ENCODE data around the gene BTG1. TPM values are rescaled to one million over a fixed set of nuclear protein-coding genes. Genes with fewer than 3 reads are reported as not detected.

Gene BTG1
- total RNA-seq, 1 experiment from 2014 or later: 26.7 TPM

DNA sequence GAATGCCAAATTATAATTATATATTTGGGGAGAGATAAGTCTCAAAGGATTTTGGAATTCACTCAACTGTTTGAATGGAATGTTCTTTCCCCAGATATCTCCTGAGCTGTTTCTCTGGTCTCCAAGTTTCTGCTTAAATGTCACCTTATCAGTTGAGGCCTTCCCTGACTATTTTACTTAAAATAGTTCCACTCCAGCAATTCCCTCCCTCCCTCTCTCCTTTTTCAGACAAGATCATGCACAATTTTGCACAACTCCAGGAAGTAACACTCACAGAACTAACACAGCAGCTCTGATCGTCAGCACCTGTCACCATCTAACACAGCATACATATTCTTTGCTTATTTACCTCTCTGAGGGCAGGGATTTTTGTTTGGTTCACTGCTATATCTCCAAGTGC, 12.5 kb downstream of the BTG1 start:
- DNase-seq (ENCODE audit: low spot score) (no peak), ATAC-seq (no peak)
- H3K36me3 Mint-ChIP-seq: peaks cover 14% of the 10 kb centered on the region
- H3K4me3 Mint-ChIP-seq: no peak overlapping the region
- 0 out of 2 replicates have a peak, but pooled peaks cover 3% of the 10 kb centered on the region for H3K9me3 Mint-ChIP-seq
- TF ChIP-seq TEAD4 (CRISPR knock-in tag; IDR thresholded peaks at IDR 0.05) (no peak), GTF2I (CRISPR knock-in tag; conservative IDR thresholded peaks at IDR 0.05) (no peak)
- TF ChIP-seq, protein P1, sequence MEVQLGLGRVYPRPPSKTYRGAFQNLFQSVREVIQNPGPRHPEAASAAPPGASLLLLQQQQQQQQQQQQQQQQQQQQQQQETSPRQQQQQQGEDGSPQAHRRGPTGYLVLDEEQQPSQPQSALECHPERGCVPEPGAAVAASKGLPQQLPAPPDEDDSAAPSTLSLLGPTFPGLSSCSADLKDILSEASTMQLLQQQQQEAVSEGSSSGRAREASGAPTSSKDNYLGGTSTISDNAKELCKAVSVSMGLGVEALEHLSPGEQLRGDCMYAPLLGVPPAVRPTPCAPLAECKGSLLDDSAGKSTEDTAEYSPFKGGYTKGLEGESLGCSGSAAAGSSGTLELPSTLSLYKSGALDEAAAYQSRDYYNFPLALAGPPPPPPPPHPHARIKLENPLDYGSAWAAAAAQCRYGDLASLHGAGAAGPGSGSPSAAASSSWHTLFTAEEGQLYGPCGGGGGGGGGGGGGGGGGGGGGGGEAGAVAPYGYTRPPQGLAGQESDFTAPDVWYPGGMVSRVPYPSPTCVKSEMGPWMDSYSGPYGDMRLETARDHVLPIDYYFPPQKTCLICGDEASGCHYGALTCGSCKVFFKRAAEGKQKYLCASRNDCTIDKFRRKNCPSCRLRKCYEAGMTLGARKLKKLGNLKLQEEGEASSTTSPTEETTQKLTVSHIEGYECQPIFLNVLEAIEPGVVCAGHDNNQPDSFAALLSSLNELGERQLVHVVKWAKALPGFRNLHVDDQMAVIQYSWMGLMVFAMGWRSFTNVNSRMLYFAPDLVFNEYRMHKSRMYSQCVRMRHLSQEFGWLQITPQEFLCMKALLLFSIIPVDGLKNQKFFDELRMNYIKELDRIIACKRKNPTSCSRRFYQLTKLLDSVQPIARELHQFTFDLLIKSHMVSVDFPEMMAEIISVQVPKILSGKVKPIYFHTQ (CRISPR knock-in tag; IDR thresholded peaks at IDR 0.05): no peak
- ChIA-PET CTCF (interaction anchor here (1.1 to 1.2 kb wide), 2 partner anchors 11 to 763 kb away, joined by 3 to 6 read pairs; no protein-coding TSS in a partner anchor), POLR2A (interaction anchor here (7.8 kb wide), 1 partner anchor 12 kb away, joined by 67 read pairs; the partner anchor contains the start of gene BTG1)
- H3K27me3 Mint-ChIP-seq (ENCODE audit: low read depth): no peaks in the 10 kb centered on the region
- H3K4me1 Mint-ChIP-seq: peaks cover 71% of the 10 kb centered on the region
- peak overlapping the region; percentile 65; the same call in 1 of the 2 replicates for H3K27ac Mint-ChIP-seq

DNA sequence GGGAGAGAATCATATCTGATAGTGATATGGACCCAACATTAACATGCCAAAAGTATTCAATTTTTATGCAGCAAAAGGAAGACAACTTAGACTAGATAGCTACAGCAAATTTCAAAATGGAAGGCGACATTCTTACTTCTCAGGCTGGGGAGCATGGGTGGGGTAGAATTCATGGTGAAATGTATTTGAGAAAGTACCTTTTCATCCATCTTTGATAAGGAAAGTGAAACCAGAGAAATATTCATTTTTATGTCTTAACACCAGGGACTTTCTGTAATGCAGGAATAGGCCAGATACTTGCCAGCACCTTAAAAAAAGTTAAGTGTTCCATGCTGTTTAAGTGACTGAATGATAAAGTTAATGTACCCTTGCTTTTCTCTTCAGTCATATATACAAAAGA, 13.4 kb downstream of the BTG1 start:
- H3K36me3 Mint-ChIP-seq: peaks cover 21% of the 10 kb centered on the region
- H3K4me1 Mint-ChIP-seq: peaks cover 62% of the 10 kb centered on the region
- H3K27ac Mint-ChIP-seq: no peak overlapping the region
- H3K9me3 Mint-ChIP-seq: 0 out of 2 replicates have a peak, but pooled peaks cover 3% of the 10 kb centered on the region
- ChIA-PET POLR2A (interaction anchor here (7.8 kb wide), 1 partner anchor 13 kb away, joined by 67 read pairs; the partner anchor contains the start of gene BTG1), CTCF (no interaction called here)
- no peaks in the 10 kb centered on the region for H3K27me3 Mint-ChIP-seq (ENCODE audit: low read depth)
- TF ChIP-seq NR3C1 (CRISPR knock-in tag; conservative IDR thresholded peaks at IDR 0.05; ENCODE audit: low read depth) (no peak), ETV6 (CRISPR knock-in tag; IDR thresholded peaks at IDR 0.05) (no peak), SMAD4 (CRISPR knock-in tag; IDR thresholded peaks at IDR 0.05) (no peak), ZNF396 (CRISPR knock-in tag; IDR thresholded peaks at IDR 0.05; ENCODE audit: borderline replicate concordance) (no peak), GRHL2 (CRISPR knock-in tag; IDR thresholded peaks at IDR 0.05; ENCODE audit: insufficient replicate concordance, severe bottlenecking) (no peak), SP1 (CRISPR knock-in tag; conservative IDR thresholded peaks at IDR 0.05) (no peak), KAT7 (CRISPR knock-in tag; IDR thresholded peaks at IDR 0.05; ENCODE audit: borderline replicate concordance) (no peak), ZNF138 (CRISPR knock-in tag; conservative IDR thresholded peaks at IDR 0.05) (no peak), ZNF232 (CRISPR knock-in tag; IDR thresholded peaks at IDR 0.05) (no peak)
- TF ChIP-seq, protein P2, sequence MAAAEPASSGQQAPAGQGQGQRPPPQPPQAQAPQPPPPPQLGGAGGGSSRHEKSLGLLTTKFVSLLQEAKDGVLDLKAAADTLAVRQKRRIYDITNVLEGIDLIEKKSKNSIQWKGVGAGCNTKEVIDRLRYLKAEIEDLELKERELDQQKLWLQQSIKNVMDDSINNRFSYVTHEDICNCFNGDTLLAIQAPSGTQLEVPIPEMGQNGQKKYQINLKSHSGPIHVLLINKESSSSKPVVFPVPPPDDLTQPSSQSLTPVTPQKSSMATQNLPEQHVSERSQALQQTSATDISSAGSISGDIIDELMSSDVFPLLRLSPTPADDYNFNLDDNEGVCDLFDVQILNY (CRISPR knock-in tag; IDR thresholded peaks at IDR 0.05): no peak
- TF ChIP-seq, protein P3, sequence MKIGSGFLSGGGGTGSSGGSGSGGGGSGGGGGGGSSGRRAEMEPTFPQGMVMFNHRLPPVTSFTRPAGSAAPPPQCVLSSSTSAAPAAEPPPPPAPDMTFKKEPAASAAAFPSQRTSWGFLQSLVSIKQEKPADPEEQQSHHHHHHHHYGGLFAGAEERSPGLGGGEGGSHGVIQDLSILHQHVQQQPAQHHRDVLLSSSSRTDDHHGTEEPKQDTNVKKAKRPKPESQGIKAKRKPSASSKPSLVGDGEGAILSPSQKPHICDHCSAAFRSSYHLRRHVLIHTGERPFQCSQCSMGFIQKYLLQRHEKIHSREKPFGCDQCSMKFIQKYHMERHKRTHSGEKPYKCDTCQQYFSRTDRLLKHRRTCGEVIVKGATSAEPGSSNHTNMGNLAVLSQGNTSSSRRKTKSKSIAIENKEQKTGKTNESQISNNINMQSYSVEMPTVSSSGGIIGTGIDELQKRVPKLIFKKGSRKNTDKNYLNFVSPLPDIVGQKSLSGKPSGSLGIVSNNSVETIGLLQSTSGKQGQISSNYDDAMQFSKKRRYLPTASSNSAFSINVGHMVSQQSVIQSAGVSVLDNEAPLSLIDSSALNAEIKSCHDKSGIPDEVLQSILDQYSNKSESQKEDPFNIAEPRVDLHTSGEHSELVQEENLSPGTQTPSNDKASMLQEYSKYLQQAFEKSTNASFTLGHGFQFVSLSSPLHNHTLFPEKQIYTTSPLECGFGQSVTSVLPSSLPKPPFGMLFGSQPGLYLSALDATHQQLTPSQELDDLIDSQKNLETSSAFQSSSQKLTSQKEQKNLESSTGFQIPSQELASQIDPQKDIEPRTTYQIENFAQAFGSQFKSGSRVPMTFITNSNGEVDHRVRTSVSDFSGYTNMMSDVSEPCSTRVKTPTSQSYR (CRISPR knock-in tag; IDR thresholded peaks at IDR 0.05): no peak
- TF ChIP-seq, protein P4, sequence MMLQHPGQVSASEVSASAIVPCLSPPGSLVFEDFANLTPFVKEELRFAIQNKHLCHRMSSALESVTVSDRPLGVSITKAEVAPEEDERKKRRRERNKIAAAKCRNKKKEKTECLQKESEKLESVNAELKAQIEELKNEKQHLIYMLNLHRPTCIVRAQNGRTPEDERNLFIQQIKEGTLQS (CRISPR knock-in tag; conservative IDR thresholded peaks at IDR 0.05): no peak
- TF ChIP-seq, protein P5, sequence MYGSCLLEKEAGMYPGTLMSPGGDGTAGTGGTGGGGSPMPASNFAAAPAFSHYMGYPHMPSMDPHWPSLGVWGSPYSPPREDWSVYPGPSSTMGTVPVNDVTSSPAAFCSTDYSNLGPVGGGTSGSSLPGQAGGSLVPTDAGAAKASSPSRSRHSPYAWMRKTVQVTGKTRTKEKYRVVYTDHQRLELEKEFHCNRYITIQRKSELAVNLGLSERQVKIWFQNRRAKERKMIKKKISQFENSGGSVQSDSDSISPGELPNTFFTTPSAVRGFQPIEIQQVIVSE (CRISPR knock-in tag; IDR thresholded peaks at IDR 0.05; ENCODE audit: borderline replicate concordance): no peak
- TF ChIP-seq, protein P1 (CRISPR knock-in tag; IDR thresholded peaks at IDR 0.05): no peak
- TF ChIP-seq, protein P6, sequence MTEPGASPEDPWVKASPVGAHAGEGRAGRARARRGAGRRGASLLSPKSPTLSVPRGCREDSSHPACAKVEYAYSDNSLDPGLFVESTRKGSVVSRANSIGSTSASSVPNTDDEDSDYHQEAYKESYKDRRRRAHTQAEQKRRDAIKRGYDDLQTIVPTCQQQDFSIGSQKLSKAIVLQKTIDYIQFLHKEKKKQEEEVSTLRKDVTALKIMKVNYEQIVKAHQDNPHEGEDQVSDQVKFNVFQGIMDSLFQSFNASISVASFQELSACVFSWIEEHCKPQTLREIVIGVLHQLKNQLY (CRISPR knock-in tag; IDR thresholded peaks at IDR 0.05): no peak
- ATAC-seq: no peak
- DNase-seq (ENCODE audit: low spot score): no peak
- no peak overlapping the region for H3K4me3 Mint-ChIP-seq
